DOHH2 (cell line): ENCODE results near the gene PZP.

Source experiments
- EZH2phosphoT487 ChIP-seq: fragments of 200-600 bp; sonication (generic); IDR thresholded peaks from 2 replicates; pipeline ENCODE4 v1.6.1; 2017; ENCODE audit warnings: borderline replicate concordance, mild to moderate bottlenecking, antibody characterized with exemption, low read length, moderate library complexity, mixed read lengths
- TF ChIP-seq, protein P1 (sequence below): fragments of 200-600 bp; sonication (generic); IDR thresholded peaks from one replicate; pipeline ENCODE4 v1.5.1; 2014; ENCODE audit warnings: antibody characterized with exemption, mild to moderate bottlenecking, low read depth, low read length; ENCODE audit not compliant: poor library complexity, severe bottlenecking

DNA sequence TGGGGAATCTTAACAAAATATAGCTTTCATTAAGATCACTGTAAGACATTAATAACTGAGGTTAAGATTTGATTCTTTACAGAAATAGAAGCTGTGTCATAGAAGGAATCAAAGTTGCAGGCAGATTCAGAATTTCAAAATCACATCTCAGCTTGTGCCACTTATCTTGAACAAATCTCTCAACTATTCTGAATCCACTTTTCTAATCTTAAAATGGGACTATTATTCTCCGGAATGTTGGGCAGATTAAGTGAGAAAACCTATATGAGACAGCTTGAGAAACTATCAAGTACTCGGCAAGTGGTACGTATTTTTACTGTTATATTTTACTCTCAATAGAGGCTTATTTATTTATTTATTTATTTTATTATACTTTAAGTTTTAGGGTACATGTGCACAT lies 28.4 kb downstream of the PZP start:
- TF ChIP-seq, protein P1, sequence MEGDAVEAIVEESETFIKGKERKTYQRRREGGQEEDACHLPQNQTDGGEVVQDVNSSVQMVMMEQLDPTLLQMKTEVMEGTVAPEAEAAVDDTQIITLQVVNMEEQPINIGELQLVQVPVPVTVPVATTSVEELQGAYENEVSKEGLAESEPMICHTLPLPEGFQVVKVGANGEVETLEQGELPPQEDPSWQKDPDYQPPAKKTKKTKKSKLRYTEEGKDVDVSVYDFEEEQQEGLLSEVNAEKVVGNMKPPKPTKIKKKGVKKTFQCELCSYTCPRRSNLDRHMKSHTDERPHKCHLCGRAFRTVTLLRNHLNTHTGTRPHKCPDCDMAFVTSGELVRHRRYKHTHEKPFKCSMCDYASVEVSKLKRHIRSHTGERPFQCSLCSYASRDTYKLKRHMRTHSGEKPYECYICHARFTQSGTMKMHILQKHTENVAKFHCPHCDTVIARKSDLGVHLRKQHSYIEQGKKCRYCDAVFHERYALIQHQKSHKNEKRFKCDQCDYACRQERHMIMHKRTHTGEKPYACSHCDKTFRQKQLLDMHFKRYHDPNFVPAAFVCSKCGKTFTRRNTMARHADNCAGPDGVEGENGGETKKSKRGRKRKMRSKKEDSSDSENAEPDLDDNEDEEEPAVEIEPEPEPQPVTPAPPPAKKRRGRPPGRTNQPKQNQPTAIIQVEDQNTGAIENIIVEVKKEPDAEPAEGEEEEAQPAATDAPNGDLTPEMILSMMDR = no peak
- no peak for TF ChIP-seq EZH2phosphoT487
